Measurements from ENCODE around the gene PHF2.

PHF2 gene

DNA sequence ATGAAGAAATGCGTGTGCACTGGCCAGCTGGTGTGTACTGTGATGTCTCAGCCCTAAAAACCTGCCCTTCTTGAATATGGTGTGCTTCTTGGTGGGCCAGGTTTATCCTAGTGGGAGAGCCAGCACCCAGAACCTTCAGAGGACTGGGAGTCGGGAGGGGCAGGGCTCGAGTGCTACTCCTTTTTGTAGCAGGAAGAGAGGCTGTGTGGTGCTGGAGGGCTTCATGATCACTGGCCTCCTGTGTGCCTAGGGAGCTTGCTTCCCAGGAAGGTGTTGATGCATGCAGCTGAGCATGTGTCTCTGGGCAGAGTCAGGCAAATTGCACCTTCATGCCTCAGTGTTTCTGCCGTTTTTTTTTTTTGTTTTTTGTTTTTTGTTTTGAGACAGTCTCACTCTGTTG lies 20.0 kb downstream of the PHF2 start:
- Histone ChIP-seq H3K9ac (ENCODE audit: low read depth, low read length) (no peak overlapping the region), H3K4me3 (ENCODE audit: low read length) (no peak overlapping the region), H3K27ac (ENCODE audit: low read depth, low read length) (no peak overlapping the region), H3K27me3 (ENCODE audit: insufficient read depth, low read length) (no peaks in the 10 kb centered on the region), H3K4me1 (ENCODE audit: insufficient read depth, low read length) (peaks cover 34% of the 10 kb centered on the region), H3K9me3 (ENCODE audit: insufficient read depth, low read depth, low read length) (no peaks in the 10 kb centered on the region), H3K36me3 (ENCODE audit: insufficient read depth, low read length) (no peaks in the 10 kb centered on the region)
- 86% methylated on average over 4 of the region's 4 CpGs for WGBS

DNA sequence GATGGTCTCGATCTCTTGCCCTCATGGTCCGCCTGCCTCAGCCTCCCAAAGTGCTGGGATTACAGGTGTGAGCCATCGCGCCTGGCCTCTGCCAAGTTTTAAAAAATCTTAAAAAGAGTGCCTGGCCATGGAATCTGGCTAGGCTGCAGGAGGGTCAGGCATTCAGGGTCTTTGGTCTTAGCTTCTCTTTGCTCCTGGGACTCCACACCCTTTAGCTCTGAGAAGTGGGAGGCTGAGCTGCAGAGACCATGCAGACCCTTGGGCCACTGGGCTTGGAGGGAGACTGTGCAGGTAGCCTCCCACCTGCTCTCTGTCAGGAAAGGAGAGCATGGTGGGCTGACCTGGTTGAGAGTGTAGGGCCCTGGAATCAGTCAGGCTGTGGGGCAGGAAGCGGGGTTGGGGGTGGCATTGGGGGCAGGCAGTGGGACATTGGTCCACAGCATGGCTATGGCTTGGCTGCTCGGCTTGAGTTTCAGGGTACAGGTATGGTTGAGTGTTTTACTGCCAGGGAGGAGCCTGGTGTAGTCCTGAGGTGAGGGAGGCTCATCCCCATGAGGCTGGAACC lies 20.8 kb downstream of the PHF2 start:
- H3K4me1 ChIP-seq (ENCODE audit: insufficient read depth, low read length) = peaks cover 37% of the 10 kb centered on the region
- WGBS = 95% methylated on average over 6 of the region's 6 CpGs
- H3K27me3 ChIP-seq (ENCODE audit: insufficient read depth, low read length) = no peaks in the 10 kb centered on the region
- no peaks in the 10 kb centered on the region for H3K9me3 ChIP-seq (ENCODE audit: insufficient read depth, low read depth, low read length)
- no peak overlapping the region for H3K4me3 ChIP-seq (ENCODE audit: low read length)
- H3K9ac ChIP-seq (ENCODE audit: low read depth, low read length) = no peak overlapping the region
- no peak overlapping the region for H3K27ac ChIP-seq (ENCODE audit: low read depth, low read length)
- H3K36me3 ChIP-seq (ENCODE audit: insufficient read depth, low read length) = no peaks in the 10 kb centered on the region

DNA sequence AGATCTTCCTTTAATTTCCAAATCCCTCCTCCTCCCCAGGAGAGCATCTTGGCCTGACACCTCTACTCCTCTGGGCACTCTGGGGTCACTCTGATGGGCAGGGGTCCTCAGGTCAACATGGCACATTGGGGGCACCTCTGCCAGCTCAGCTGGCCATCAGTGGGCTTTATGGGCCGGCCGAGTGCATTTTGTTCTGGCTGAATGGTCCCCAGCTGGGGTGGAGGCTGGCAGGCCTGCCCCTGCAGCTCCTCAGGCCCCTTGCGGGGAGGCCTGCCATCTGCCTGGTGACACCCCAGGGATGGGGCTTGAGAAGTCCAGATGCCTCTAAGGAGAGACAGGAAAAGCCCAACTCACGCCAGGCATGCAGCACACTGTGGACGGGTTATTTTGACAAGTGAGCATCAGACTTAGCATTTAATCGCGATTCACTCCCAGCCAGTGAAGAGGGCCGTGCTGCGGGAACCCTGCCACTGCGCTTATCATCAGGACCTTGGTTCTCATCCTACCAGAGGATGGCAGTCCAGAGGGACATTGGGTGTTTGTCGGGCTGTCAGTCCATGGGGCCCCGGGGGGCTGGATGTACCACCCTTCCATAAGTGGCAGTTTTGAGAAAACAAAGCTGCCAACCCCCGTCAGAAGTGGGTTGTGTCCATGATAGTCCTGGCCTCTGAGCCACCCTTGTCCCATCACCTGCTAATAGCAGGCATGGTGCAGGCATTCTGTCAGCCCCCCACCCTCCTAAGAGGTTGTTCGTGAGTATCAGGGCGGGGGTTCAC lies 21.7 kb downstream of the PHF2 start:
- Histone ChIP-seq H3K4me1 (ENCODE audit: insufficient read depth, low read length) (peaks cover 34% of the 10 kb centered on the region), H3K36me3 (ENCODE audit: insufficient read depth, low read length) (no peaks in the 10 kb centered on the region), H3K27ac (ENCODE audit: low read depth, low read length) (no peak overlapping the region), H3K9ac (ENCODE audit: low read depth, low read length) (no peak overlapping the region), H3K9me3 (ENCODE audit: insufficient read depth, low read depth, low read length) (no peaks in the 10 kb centered on the region), H3K27me3 (ENCODE audit: insufficient read depth, low read length) (no peaks in the 10 kb centered on the region), H3K4me3 (ENCODE audit: low read length) (no peak overlapping the region)
- 92% methylated on average over 14 of the region's 15 CpGs for WGBS

DNA sequence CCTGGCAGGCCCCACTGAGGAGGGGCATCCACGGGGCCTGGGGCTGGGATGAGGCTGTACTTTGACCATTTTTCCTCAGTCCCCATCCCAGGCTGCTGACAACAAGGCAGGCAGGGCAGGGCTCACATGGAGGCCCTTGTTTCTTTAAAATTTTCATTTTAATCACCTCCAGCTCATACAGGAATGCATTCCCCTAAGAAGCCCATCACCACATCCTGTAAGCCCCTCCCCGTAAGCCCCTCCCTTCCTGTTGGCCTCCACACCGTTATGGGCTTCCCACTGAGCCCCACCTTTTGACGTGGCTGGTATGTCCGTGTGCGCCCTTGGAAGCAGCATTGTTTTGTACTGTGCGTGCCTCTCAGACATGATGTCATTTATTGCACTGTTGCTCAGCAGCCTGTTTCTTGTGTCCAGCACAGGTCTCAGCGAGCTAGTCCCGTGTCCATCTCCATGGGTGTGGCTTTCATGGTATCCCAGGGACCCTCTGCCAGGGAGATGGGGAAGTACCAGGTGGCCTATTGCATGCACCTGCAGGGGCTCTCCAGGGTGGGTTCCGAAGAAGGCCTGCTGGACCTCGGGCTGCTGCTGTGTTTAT lies 22.4 kb downstream of the PHF2 start:
- Histone ChIP-seq H3K9ac (ENCODE audit: low read depth, low read length) (no peak overlapping the region), H3K4me1 (ENCODE audit: insufficient read depth, low read length) (peaks cover 33% of the 10 kb centered on the region), H3K9me3 (ENCODE audit: insufficient read depth, low read depth, low read length) (no peaks in the 10 kb centered on the region), H3K4me3 (ENCODE audit: low read length) (no peak overlapping the region), H3K27me3 (ENCODE audit: insufficient read depth, low read length) (no peaks in the 10 kb centered on the region), H3K27ac (ENCODE audit: low read depth, low read length) (no peak overlapping the region), H3K36me3 (ENCODE audit: insufficient read depth, low read length) (no peaks in the 10 kb centered on the region)
- 76% methylated on average over 11 of the region's 11 CpGs for WGBS

DNA sequence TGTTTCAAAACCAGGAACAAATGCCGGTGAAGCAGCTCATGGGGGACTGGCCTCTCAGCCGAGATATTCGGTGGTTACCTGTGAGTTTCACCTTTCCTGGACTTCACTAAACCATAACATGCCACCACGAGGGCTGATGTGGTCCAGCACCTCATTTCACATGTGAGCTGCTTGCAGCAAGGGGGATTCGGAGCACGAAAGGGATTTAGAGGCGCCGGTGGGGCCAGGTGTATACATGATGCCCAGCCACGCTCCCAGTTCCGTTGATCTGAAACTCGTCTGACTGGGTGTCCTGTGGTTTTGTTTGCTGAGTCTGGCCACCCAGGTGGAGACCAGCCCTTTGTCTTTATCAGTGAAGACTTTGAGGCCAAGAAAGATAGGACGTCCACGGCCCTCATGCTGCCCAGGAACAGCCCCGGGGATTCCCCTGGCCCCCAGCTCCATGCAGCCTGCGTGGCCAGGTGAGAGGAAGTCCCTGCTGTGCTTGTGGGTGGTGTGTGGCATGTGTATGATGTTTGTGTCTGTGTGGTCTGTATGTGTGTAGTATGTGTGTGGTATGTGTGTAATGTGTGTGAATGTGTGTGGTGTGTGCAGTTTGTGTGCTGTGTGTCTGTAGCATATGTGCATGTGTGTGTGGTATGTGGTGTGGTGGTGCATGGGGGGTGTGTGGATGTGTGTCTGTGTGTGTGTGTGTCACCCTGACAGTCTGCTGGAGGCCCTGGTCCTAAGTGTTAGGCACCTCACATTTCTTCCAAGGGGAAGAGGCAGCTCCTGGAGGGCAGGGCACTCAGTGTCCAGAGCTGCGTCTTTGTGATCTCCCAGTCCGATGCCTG lies 23.4 kb downstream of the PHF2 start:
- H3K9me3 ChIP-seq (ENCODE audit: insufficient read depth, low read depth, low read length) = no peaks in the 10 kb centered on the region
- H3K4me1 ChIP-seq (ENCODE audit: insufficient read depth, low read length) = peaks cover 26% of the 10 kb centered on the region
- H3K9ac ChIP-seq (ENCODE audit: low read depth, low read length) = no peak overlapping the region
- H3K27ac ChIP-seq (ENCODE audit: low read depth, low read length) = no peak overlapping the region
- H3K36me3 ChIP-seq (ENCODE audit: insufficient read depth, low read length) = no peaks in the 10 kb centered on the region
- WGBS = 77% methylated on average over 17 of the region's 17 CpGs
- H3K4me3 ChIP-seq (ENCODE audit: low read length) = no peak overlapping the region
- no peaks in the 10 kb centered on the region for H3K27me3 ChIP-seq (ENCODE audit: insufficient read depth, low read length)

DNA sequence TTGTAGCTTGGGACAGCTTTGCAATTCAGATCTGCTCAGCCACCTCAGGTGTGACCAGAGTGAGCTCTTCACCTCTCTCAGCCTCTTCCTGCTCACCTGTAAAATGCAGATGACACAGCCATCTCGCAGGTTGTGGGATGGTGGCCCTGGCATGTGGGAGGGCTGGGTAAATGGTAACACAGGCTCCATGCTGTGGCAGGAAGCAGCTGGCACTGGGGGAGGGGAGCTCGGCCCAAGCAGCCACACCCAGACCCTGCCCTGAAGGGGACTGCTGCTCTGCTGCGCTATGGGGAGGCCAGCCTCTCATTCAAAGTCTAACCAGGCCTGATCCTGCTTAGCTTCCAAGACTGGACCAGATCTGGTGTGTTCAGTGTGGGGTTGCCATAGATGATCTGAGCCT lies 24.1 kb downstream of the PHF2 start:
- peaks cover 26% of the 10 kb centered on the region for H3K4me1 ChIP-seq (ENCODE audit: insufficient read depth, low read length)
- H3K27ac ChIP-seq (ENCODE audit: low read depth, low read length) = no peak overlapping the region
- H3K27me3 ChIP-seq (ENCODE audit: insufficient read depth, low read length) = no peaks in the 10 kb centered on the region
- H3K36me3 ChIP-seq (ENCODE audit: insufficient read depth, low read length) = no peaks in the 10 kb centered on the region
- 46% methylated on average over 3 of the region's 3 CpGs for WGBS
- no peak overlapping the region for H3K9ac ChIP-seq (ENCODE audit: low read depth, low read length)
- H3K9me3 ChIP-seq (ENCODE audit: insufficient read depth, low read depth, low read length) = 0 out of 2 replicates have a peak, but pooled peaks cover 2% of the 10 kb centered on the region
- H3K4me3 ChIP-seq (ENCODE audit: low read length) = no peak overlapping the region

DNA sequence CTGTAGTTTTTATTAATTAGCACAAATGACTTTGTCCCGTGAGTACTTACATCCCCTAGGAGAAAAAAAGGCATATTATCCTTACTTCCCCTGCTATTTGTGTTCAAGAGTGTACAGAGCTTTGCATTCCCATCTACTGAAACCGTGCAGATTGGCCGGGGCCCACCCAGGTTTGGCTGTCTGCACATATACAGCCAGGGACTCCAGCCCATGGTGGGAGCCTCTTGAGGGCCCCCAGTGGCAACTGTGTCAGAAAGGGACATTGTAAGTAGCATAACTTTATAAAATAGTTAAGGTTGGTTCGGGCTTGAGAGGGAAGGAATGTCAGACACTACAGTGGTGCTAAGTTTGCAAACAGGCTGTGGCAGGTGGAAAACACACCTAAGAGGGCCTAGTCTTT lies 24.7 kb downstream of the PHF2 start:
- Histone ChIP-seq H3K27ac (ENCODE audit: low read depth, low read length) (no peak overlapping the region), H3K9me3 (ENCODE audit: insufficient read depth, low read depth, low read length) (0 out of 2 replicates have a peak, but pooled peaks cover 2% of the 10 kb centered on the region), H3K9ac (ENCODE audit: low read depth, low read length) (no peak overlapping the region), H3K4me1 (ENCODE audit: insufficient read depth, low read length) (peaks cover 26% of the 10 kb centered on the region), H3K4me3 (ENCODE audit: low read length) (no peak overlapping the region), H3K27me3 (ENCODE audit: insufficient read depth, low read length) (no peaks in the 10 kb centered on the region), H3K36me3 (ENCODE audit: insufficient read depth, low read length) (no peaks in the 10 kb centered on the region)
- 90% methylated on average over 4 of the region's 4 CpGs for WGBS

DNA sequence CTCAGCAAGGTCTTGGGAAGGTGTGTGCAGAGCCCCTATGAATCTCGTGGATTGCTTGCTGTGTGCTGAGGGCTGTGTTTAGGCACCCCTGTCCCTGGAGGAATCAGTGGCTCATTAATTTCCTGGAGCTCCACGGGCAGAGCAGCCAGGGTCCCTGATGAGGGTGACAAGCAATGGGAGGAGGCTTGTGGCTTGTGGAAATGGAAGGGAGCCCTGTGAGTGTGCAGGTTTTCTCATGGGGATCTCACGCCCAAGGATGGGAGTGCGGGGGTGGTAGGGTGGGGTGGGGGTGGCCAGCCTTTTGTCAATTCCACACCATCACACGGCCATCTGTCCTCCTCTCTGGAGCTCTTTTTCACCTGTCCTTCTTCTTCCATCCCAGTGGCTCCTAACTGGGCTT lies 25.3 kb downstream of the PHF2 start:
- Histone ChIP-seq H3K9ac (ENCODE audit: low read depth, low read length) (no peak overlapping the region), H3K4me1 (ENCODE audit: insufficient read depth, low read length) (peaks cover 26% of the 10 kb centered on the region), H3K9me3 (ENCODE audit: insufficient read depth, low read depth, low read length) (0 out of 2 replicates have a peak, but pooled peaks cover 2% of the 10 kb centered on the region), H3K4me3 (ENCODE audit: low read length) (no peak overlapping the region), H3K27me3 (ENCODE audit: insufficient read depth, low read length) (no peaks in the 10 kb centered on the region), H3K36me3 (ENCODE audit: insufficient read depth, low read length) (no peaks in the 10 kb centered on the region), H3K27ac (ENCODE audit: low read depth, low read length) (no peak overlapping the region)
- 73% methylated on average over 3 of the region's 5 CpGs for WGBS

DNA sequence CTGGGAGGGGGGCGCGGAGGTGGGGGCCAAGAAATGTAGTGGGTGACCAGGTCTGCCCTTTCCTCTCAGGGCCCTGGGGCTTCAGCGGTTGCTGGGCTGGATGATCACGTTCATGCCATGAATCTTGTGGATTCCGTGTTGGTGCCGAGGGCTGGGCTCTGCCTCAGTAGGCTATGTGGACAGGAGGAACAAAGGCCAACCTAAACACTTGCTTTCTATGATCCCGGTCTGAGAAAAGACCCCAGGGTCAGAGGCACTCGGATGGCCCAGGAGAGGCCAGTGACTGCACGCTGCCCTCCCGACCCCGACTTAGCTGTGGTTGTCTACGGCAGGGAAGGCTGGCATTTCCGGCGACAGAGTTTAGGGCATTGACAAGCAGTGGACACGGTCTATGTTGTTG lies 26.6 kb downstream of the PHF2 start:
- Histone ChIP-seq H3K4me3 (ENCODE audit: low read length) (no peak overlapping the region), H3K4me1 (ENCODE audit: insufficient read depth, low read length) (peaks cover 26% of the 10 kb centered on the region), H3K36me3 (ENCODE audit: insufficient read depth, low read length) (no peaks in the 10 kb centered on the region), H3K9ac (ENCODE audit: low read depth, low read length) (no peak overlapping the region), H3K27ac (ENCODE audit: low read depth, low read length) (no peak overlapping the region), H3K9me3 (ENCODE audit: insufficient read depth, low read depth, low read length) (0 out of 2 replicates have a peak, but pooled peaks cover 2% of the 10 kb centered on the region), H3K27me3 (ENCODE audit: insufficient read depth, low read length) (no peaks in the 10 kb centered on the region)
- 95% methylated on average over 15 of the region's 15 CpGs for WGBS

DNA sequence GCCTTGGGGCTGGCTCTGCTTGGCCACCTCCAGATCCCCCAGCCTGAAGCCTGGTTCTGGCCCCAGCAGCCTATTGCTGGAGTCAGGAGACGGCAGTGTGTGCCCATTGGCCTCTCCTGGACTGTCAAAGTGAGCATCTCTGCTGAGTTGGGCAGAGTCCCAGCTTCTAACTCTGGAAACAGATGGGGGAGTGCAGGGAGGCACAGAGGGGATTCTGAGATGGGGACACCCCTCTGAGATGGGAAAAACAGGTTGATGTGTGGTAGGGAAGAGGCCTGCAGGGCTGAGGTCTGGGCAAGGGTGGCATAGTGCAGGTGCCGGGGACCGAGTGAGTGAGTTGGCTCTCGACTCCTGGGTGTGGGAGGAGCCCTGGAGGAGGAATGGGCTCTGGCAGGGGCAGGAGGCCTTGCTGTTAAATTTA lies 27.5 kb downstream of the PHF2 start:
- Histone ChIP-seq H3K27me3 (ENCODE audit: insufficient read depth, low read length) (no peaks in the 10 kb centered on the region), H3K4me1 (ENCODE audit: insufficient read depth, low read length) (peaks cover 22% of the 10 kb centered on the region), H3K27ac (ENCODE audit: low read depth, low read length) (no peak overlapping the region), H3K9me3 (ENCODE audit: insufficient read depth, low read depth, low read length) (0 out of 2 replicates have a peak, but pooled peaks cover 2% of the 10 kb centered on the region), H3K4me3 (ENCODE audit: low read length) (no peak overlapping the region), H3K36me3 (ENCODE audit: insufficient read depth, low read length) (no peaks in the 10 kb centered on the region), H3K9ac (ENCODE audit: low read depth, low read length) (no peak overlapping the region)
- 65% methylated on average over 4 of the region's 4 CpGs for WGBS

DNA sequence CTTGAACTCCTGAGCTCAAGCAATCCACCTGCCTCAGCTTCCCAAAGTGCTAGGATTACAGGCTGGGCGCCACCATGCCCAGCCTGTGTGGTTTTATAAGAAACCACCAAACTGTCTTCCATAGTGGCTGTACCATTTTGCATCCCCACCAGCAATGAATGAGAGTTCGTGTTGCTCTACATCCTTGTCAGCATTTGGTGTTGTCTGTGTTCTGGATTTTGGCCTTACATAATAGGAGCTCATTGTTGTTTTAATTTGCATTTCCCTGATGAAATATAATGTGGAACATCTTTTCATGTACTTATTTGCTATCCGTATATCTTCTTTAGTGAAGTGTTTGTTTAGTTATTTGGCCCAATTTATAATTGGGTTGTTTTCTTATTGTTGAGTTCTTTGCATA lies 29.8 kb downstream of the PHF2 start:
- Histone ChIP-seq H3K4me1 (ENCODE audit: insufficient read depth, low read length) (peaks cover 4% of the 10 kb centered on the region; the same call in 1 of the 2 replicates), H3K9ac (ENCODE audit: low read depth, low read length) (no peak overlapping the region), H3K27ac (ENCODE audit: low read depth, low read length) (no peak overlapping the region), H3K4me3 (ENCODE audit: low read length) (no peak overlapping the region), H3K27me3 (ENCODE audit: insufficient read depth, low read length) (no peaks in the 10 kb centered on the region), H3K9me3 (ENCODE audit: insufficient read depth, low read depth, low read length) (0 out of 2 replicates have a peak, but pooled peaks cover 2% of the 10 kb centered on the region), H3K36me3 (ENCODE audit: insufficient read depth, low read length) (no peaks in the 10 kb centered on the region)
- 40% methylated on average over 2 of the region's 3 CpGs for WGBS
